ENCODE measurements around the gene XCL1.
"Not testable (repeated sequence)": the region's sequence is repeated elsewhere in the genome, so short reads cannot be mapped to it uniquely, and the experiment has no call there.

The XCL1 gene

GRCh38 chr1:168583571-168583970, 7.2 kb downstream of the XCL1 start:
- no peak overlapping the region for H3K4me3 ChIP-seq (replicated peaks; ENCODE audit: low read depth, low read length)
- DNase-seq (ENCODE audit: extremely low read depth, low read depth), result no peak
- no peak for TF ChIP-seq CTCF (IDR thresholded peaks at IDR 0.05; ENCODE audit: low read depth, low read length, missing control alignments)

GRCh38 chr1:168585191-168585590, 8.8 kb downstream of the XCL1 start:
- no peak for TF ChIP-seq CTCF (IDR thresholded peaks at IDR 0.05; ENCODE audit: low read depth, low read length, missing control alignments)
- DNase-seq (ENCODE audit: extremely low read depth, low read depth), result no peak
- H3K4me3 ChIP-seq (replicated peaks; ENCODE audit: low read depth, low read length), result no peak overlapping the region

GRCh38 chr1:168585937-168586336, 9.5 kb downstream of the XCL1 start:
- H3K4me3 ChIP-seq (replicated peaks; ENCODE audit: low read depth, low read length), result no peak overlapping the region
- no peak for TF ChIP-seq CTCF (IDR thresholded peaks at IDR 0.05; ENCODE audit: low read depth, low read length, missing control alignments)
- DNase-seq (ENCODE audit: extremely low read depth, low read depth), result no peak

- TF ChIP-seq CTCF (IDR thresholded peaks at IDR 0.05; ENCODE audit: low read depth, low read length, missing control alignments), result no peak
- no peak overlapping the region for H3K4me3 ChIP-seq (replicated peaks; ENCODE audit: low read depth, low read length)
- DNase-seq (ENCODE audit: extremely low read depth, low read depth), result no peak
These were observed 12.8 kb downstream of the XCL1 start for GRCh38 chr1:168589167-168589566.

- no peak for TF ChIP-seq CTCF (IDR thresholded peaks at IDR 0.05; ENCODE audit: low read depth, low read length, missing control alignments)
- DNase-seq (ENCODE audit: extremely low read depth, low read depth), result no peak
- no peak overlapping the region for H3K4me3 ChIP-seq (replicated peaks; ENCODE audit: low read depth, low read length)
These were observed 14.7 kb downstream of the XCL1 start for GRCh38 chr1:168591066-168591465.

- DNase-seq (ENCODE audit: extremely low read depth, low read depth), result no peak
- no peak overlapping the region for H3K4me3 ChIP-seq (replicated peaks; ENCODE audit: low read depth, low read length)
- no peak for TF ChIP-seq CTCF (IDR thresholded peaks at IDR 0.05; ENCODE audit: low read depth, low read length, missing control alignments)
These were observed 15.3 kb downstream of the XCL1 start for GRCh38 chr1:168591641-168592250.

- DNase-seq (ENCODE audit: extremely low read depth, low read depth); H3K4me3 ChIP-seq (replicated peaks; ENCODE audit: low read depth, low read length): not testable (repeated sequence)
These were observed 19.0 kb downstream of the XCL1 start for GRCh38 chr1:168595403-168595802.
